GM12878 (cell line): Measurements from ENCODE around the gene STRBP. TPM values are rescaled to one million over a fixed set of nuclear protein-coding genes. Genes with fewer than 3 reads are reported as not detected.

Source experiments
- ATAC-seq: fragments of 200-7000 bp; cut with Tn5 transposase; 3 replicates; pipeline ENCODE4 v1.9.1; 2020; ENCODE audit warnings: mild to moderate bottlenecking, moderate library complexity
- BruUV-seq: library from RNA; stranded (reverse); fragments of 400-500 nt; replicated peaks from 2 replicates; lab custom pipeline; 2021; lab: Mats Ljungman, UMichigan
- CTCF ChIA-PET: fragments of 300-600 bp; sonication (Branson Sonifier 250); formaldehyde crosslinking; extraction: SDS; loops from one replicate; lab custom pipeline; 2021; ENCODE audit warnings: inconsistent platforms; lab: Yijun Ruan, JAX
- POLR2A ChIA-PET: fragments of 350-600 bp; formaldehyde crosslinking; extraction: SDS; loops from one replicate; lab custom pipeline; 2021; ENCODE audit warnings: inconsistent platforms; lab: Charles Lee
- RAD21 ChIA-PET: fragments of 300-600 bp; sonication (Branson Sonifier 250); formaldehyde crosslinking; loops from one replicate; lab custom pipeline; 2023; ENCODE audit warnings: antibody characterized with exemption; ENCODE audit not compliant: unreplicated experiment; lab: Charles Lee
- SMC1A ChIA-PET: fragments of 300-600 bp; sonication (Branson Sonifier 250); formaldehyde crosslinking; loops from one replicate; lab custom pipeline; 2023; ENCODE audit not compliant: unreplicated experiment, uncharacterized antibody; lab: Charles Lee
- DNase-seq: peaks from one replicate; pipeline ENCODE4 v3.0.0-alpha.2; 2011; ENCODE audit warnings: low read depth, low spot score
- FAIRE-seq: peaks from 3 replicates; lab custom pipeline; 2011; peaks lifted over from hg19 to GRCh38; lab: Jason Lieb, UNC
- H2AFZ ChIP-seq: 2 replicates; pipeline ENCODE4 v1.6.0; 2011; ENCODE audit warnings: low read depth, low read length, control low read depth; ENCODE audit not compliant: control insufficient read depth
- H3K27ac ChIP-seq: 2 replicates; pipeline ENCODE4 v1.5.1; 2011; ENCODE audit warnings: control low read depth; ENCODE audit not compliant: control insufficient read depth, insufficient read depth
- H3K27me3 ChIP-seq, 2 experiments: replicated peaks in 1 of 2; 2 replicates each; pipeline versions ENCODE4 v1.6.0 to v1.6.1; 2011; ENCODE audit warnings: low read length in 1 of 2; ENCODE audit not compliant: control insufficient read depth in 2 of 2, insufficient read depth in 2 of 2
- H3K36me3 ChIP-seq, 2 experiments: 2 replicates each; pipeline ENCODE4 v1.5.1; 2011; ENCODE audit warnings: low read length in 1 of 2; ENCODE audit not compliant: control insufficient read depth in 2 of 2, insufficient read depth in 2 of 2
- H3K4me1 ChIP-seq: 2 replicates; pipeline ENCODE4 v1.6.1; 2011; ENCODE audit warnings: mild to moderate bottlenecking, low read length, moderate library complexity, mixed read lengths; ENCODE audit not compliant: control insufficient read depth, insufficient read depth
- H3K4me2 ChIP-seq: 2 replicates; pipeline ENCODE4 v1.6.0; 2011; ENCODE audit warnings: control low read depth; ENCODE audit not compliant: control insufficient read depth, insufficient read depth
- H3K4me3 ChIP-seq: fragments of 200-600 bp; sonication (generic); 2 replicates; pipeline ENCODE4 v1.5.1; 2016
- H3K79me2 ChIP-seq: 2 replicates; pipeline ENCODE4 v1.6.0; 2011; ENCODE audit warnings: low read length; ENCODE audit not compliant: control insufficient read depth, insufficient read depth
- H3K9ac ChIP-seq: 2 replicates; pipeline ENCODE4 v1.8.0; 2011; ENCODE audit warnings: low read length, control low read depth, mixed read lengths; ENCODE audit not compliant: control insufficient read depth, insufficient read depth
- H3K9me3 ChIP-seq: replicated peaks from 3 replicates; pipeline ENCODE4 v1.5.1; 2011; ENCODE audit warnings: mild to moderate bottlenecking, low read length; ENCODE audit not compliant: control insufficient read depth, insufficient read depth
- H4K20me1 ChIP-seq: 2 replicates; pipeline ENCODE4 v1.6.0; 2011; ENCODE audit not compliant: control insufficient read depth, insufficient read depth
- BCLAF1 ChIP-seq: fragments of 450-650 bp; IDR thresholded peaks from 2 replicates; pipeline ENCODE4 v1.6.1; 2017; ENCODE audit warnings: antibody characterized with exemption, mild to moderate bottlenecking, moderate library complexity
- DPF2 ChIP-seq: fragments of 450-650 bp; IDR thresholded peaks from 2 replicates; pipeline ENCODE4 v1.6.1; 2017; ENCODE audit warnings: mild to moderate bottlenecking
- GATAD2B ChIP-seq: fragments of 450-650 bp; conservative IDR thresholded peaks from 2 replicates; pipeline ENCODE4 v1.6.1; 2017; ENCODE audit warnings: low read depth, mild to moderate bottlenecking, moderate library complexity
- KDM1A ChIP-seq: fragments of 200-600 bp; sonication (generic); IDR thresholded peaks from 2 replicates; pipeline ENCODE4 v1.6.1; 2016; ENCODE audit warnings: borderline replicate concordance
- NFXL1 ChIP-seq: fragments of 450-650 bp; IDR thresholded peaks from 2 replicates; pipeline ENCODE4 v1.6.1; 2017; ENCODE audit warnings: antibody characterized with exemption, mild to moderate bottlenecking, borderline replicate concordance
- NFYB ChIP-seq: IDR thresholded peaks from 2 replicates; pipeline ENCODE4 v1.6.1; 2011; ENCODE audit warnings: low read depth, mild to moderate bottlenecking, low read length, improper control_type of control experiment, moderate library complexity; ENCODE audit not compliant: insufficient read depth
- NR2C1 ChIP-seq: fragments of 450-650 bp; IDR thresholded peaks from 2 replicates; pipeline ENCODE4 v1.6.1; 2017; ENCODE audit warnings: antibody characterized with exemption, mild to moderate bottlenecking, moderate library complexity
- PAX8 ChIP-seq: fragments of 450-650 bp; IDR thresholded peaks from 2 replicates; pipeline ENCODE4 v1.6.1; 2017; ENCODE audit warnings: mild to moderate bottlenecking, moderate library complexity
- PML ChIP-seq: IDR thresholded peaks from 2 replicates; pipeline ENCODE4 v1.6.1; 2012; ENCODE audit warnings: low read length, inconsistent platforms
- RBBP5 ChIP-seq: fragments of 200-600 bp; sonication (generic); conservative IDR thresholded peaks from 2 replicates; pipeline ENCODE4 v1.6.1; 2016
- RUNX3 ChIP-seq: IDR thresholded peaks from 2 replicates; pipeline ENCODE4 v1.6.1; 2012; ENCODE audit warnings: low read length, inconsistent platforms
- SUZ12 ChIP-seq: fragments of 200-600 bp; sonication (generic); IDR thresholded peaks from one replicate; pipeline ENCODE4 v1.6.1; 2018; ENCODE audit warnings: antibody characterized with exemption, mild to moderate bottlenecking; ENCODE audit not compliant: unreplicated experiment
- TCF3 ChIP-seq: IDR thresholded peaks from 2 replicates; pipeline ENCODE4 v1.6.1; 2012; ENCODE audit warnings: low read depth, mild to moderate bottlenecking, low read length, borderline replicate concordance; ENCODE audit not compliant: insufficient read depth
- ZNF207 ChIP-seq: fragments of 450-650 bp; IDR thresholded peaks from 2 replicates; pipeline ENCODE4 v1.6.1; 2014; ENCODE audit warnings: antibody characterized with exemption, mild to moderate bottlenecking, borderline replicate concordance
- ZNF274 ChIP-seq: IDR thresholded peaks from one replicate; pipeline ENCODE4 v1.8.0; 2011; ENCODE audit not compliant: insufficient read length, insufficient read depth
- ZNF384 ChIP-seq: IDR thresholded peaks from 2 replicates; pipeline ENCODE4 v1.6.1; 2012; ENCODE audit warnings: low read depth, mild to moderate bottlenecking, low read length, improper control_type of control experiment, borderline replicate concordance
- ZNF592 ChIP-seq: fragments of 450-650 bp; IDR thresholded peaks from 2 replicates; pipeline ENCODE4 v1.6.1; 2017; ENCODE audit warnings: mild to moderate bottlenecking, moderate library complexity
- ZSCAN29 ChIP-seq: fragments of 450-650 bp; IDR thresholded peaks from 2 replicates; pipeline ENCODE4 v1.6.1; 2017; ENCODE audit warnings: mild to moderate bottlenecking, moderate library complexity
- WGBS: methylation state at CpG from one replicate; pipeline ENCODE4 v1.1.6; 2016; ENCODE audit warnings: low lambda C conversion rate; ENCODE audit not compliant: insufficient replicate concordance, insufficient coverage; ENCODE audit errors: missing lambda C conversion rate; 5-methylcytosine and 5-hydroxymethylcytosine counted together
- in situ Hi-C: fragments of 300-500 bp; cut with MboI; formaldehyde crosslinking; loops from 9 replicates; pipeline ENCODE4 v1.14.3; 2018; ENCODE audit warnings: mixed read lengths
- intact Hi-C: fragments of 100-400 bp; cut with micrococcal nuclease; formaldehyde crosslinking; loops from one replicate; pipeline ENCODE4 v1.14.2; 2022; ENCODE audit not compliant: unreplicated experiment
- polyA plus RNA-seq, 11 experiments: library from polyadenylated mRNA; depleted of rRNA in 4 of 11; unstranded in 6 of 11; stranded (reverse) in 5 of 11; fragments of >200 nt; fragmentation: Nextera tagmentation in 4 of 11; fragmentation: Illumina TruSeq in 1 of 11; extraction: Ambion mirVana in 4 of 11; extraction: Trizol in 1 of 11; gene quantifications; 1 replicate in 1 of 11; 2 replicates in 10 of 11; pipeline versions ENCODE4 v1.2.1 to v1.2.3, GENCODE V29; 2011 to 2016; ENCODE audit warnings: inconsistent platforms in 2 of 11, missing spikeins in 2 of 11, low read depth in 1 of 11
- total RNA-seq, 4 experiments: library from RNA; depleted of rRNA in 3 of 4; stranded (reverse); fragments of >200 nt in 3 of 4; fragmentation: Illumina TruSeq in 1 of 4; extraction: Trizol in 1 of 4; gene quantifications; 2 replicates each; pipeline versions ENCODE4 v1.2.1 to v1.2.3, GENCODE V29; 2013 to 2021

The STRBP gene
- total and polyA plus RNA-seq, 10 of the 15 experiments (the other 5 are each of a cell fraction or from before 2014, with no cell fraction given): 31.0 to 96.8 (median 71.4) TPM

GRCh38 chr9:123260340-123260739 lies 8.0 kb downstream of the STRBP start:
- no peak for DNase-seq

More at GRCh38 chr9:123260340-123260739, 8.0 kb downstream of the STRBP start:
- SMC1A ChIA-PET: interaction anchor here (0.8 to 8.5 kb wide), 10 partner anchors 11 to 213 kb away, joined by 3 to 83 read pairs (median 6); no protein-coding TSS in a partner anchor
- Histone ChIP-seq H3K9me3 (peaks cover 1% of the 10 kb centered on the region; the same call in 2 of the 3 replicates), H3K4me1 (peaks cover 20% of the 10 kb centered on the region; the same call in 1 of the 2 replicates), H3K27ac (no peak overlapping the region), H3K27me3 (no peaks in the 10 kb centered on the region), H3K9ac (no peak overlapping the region; the same call in 1 of the 2 replicates), H3K4me2 (no peak overlapping the region; the same call in 1 of the 2 replicates), H3K4me3 (no peak overlapping the region), H3K79me2 (peaks cover 90% of the 10 kb centered on the region), H4K20me1 (no peaks in the 10 kb centered on the region), H3K36me3 (0 out of 4 replicates have a peak, but pooled peaks cover 0 to 6% of the 10 kb centered on the region in 2 experiments), H2AFZ (no peak overlapping the region)
- no peak for FAIRE-seq
- 81% methylated on average over 2 of the region's 2 CpGs for WGBS
- intact Hi-C loops (no loop called here), in situ Hi-C loops (no loop called here)
- BruUV-seq: TSS peak; percentile 3
- CTCF ChIA-PET: interaction anchor here (0.7 to 3.2 kb wide), 7 partner anchors 8 to 156 kb away, joined by 3 to 15 read pairs (median 7); no protein-coding TSS in a partner anchor
- POLR2A ChIA-PET: interaction anchor here (1.8 kb wide), 1 partner anchor 8 kb away, joined by 6 read pairs; no protein-coding TSS in a partner anchor
- RAD21 ChIA-PET: interaction anchor here (0.8 to 1.9 kb wide), 6 partner anchors 8 to 88 kb away, joined by 3 to 9 read pairs (median 5); no protein-coding TSS in a partner anchor
- TF ChIP-seq NFYB (no peak), RBBP5 (no peak), ZSCAN29 (no peak), ZNF207 (no peak), RUNX3 (no peak), TCF3 (no peak), NFXL1 (no peak), BCLAF1 (no peak), ZNF274 (no peak), ZNF384 (no peak), PAX8 (no peak), SUZ12 (no peak), PML (no peak), GATAD2B (no peak), KDM1A (no peak), ZNF592 (no peak), DPF2 (no peak), NR2C1 (no peak)
- no peak for ATAC-seq
